NCI-H460 (cell line): ENCODE measurements around the gene ERGIC3. TPM values are rescaled to one million over a fixed set of nuclear protein-coding genes. Genes with fewer than 3 reads are reported as not detected.

Experiments
- DNase-seq: peaks from one replicate; pipeline ENCODE4 v3.0.0-alpha.2; 2016; ENCODE audit warnings: low read depth; ENCODE audit errors: extremely low read depth
- total RNA-seq: library from RNA; depleted of rRNA; stranded (reverse); fragments of >200 nt; shearing (Covaris generic); gene quantifications from 2 replicates; pipeline ENCODE4 v1.2.3, GENCODE V29; 2014

Gene ERGIC3
- total RNA-seq, 1 experiment from 2014 or later = 177 TPM

GRCh38 chr20:35560105-35560511 lies 18.2 kb downstream of the ERGIC3 start:
- DNase-seq = no peak

- no peak for DNase-seq
These were observed 18.7 kb downstream of the ERGIC3 start for GRCh38 chr20:35560541-35560940.

- peak; percentile 46 for DNase-seq
These were observed 19.4 kb downstream of the ERGIC3 start for GRCh38 chr20:35561268-35561667.

GRCh38 chr20:35561671-35562070 lies 19.8 kb downstream of the ERGIC3 start:
- DNase-seq = no peak

GRCh38 chr20:35562541-35563110 lies 20.7 kb downstream of the ERGIC3 start:
- DNase-seq = no peak

- DNase-seq = no peak
These were observed 22.0 kb downstream of the ERGIC3 start for GRCh38 chr20:35563834-35564233.

- no peak for DNase-seq
These were observed 23.0 kb downstream of the ERGIC3 start for GRCh38 chr20:35564905-35565304.

GRCh38 chr20:35568645-35569044 lies 26.8 kb downstream of the ERGIC3 start:
- peak; percentile 6 for DNase-seq

GRCh38 chr20:35571555-35571954 lies 29.7 kb downstream of the ERGIC3 start:
- no peak for DNase-seq

- DNase-seq = no peak
These were observed 31.0 kb downstream of the ERGIC3 start for GRCh38 chr20:35572838-35573237.

- no peak for DNase-seq
These were observed 34.1 kb downstream of the ERGIC3 start for GRCh38 chr20:35575958-35576357.

- no peak for DNase-seq
These were observed 34.9 kb downstream of the ERGIC3 start for GRCh38 chr20:35576816-35577215.

- DNase-seq = peak; percentile 11
These were observed 36.6 kb downstream of the ERGIC3 start for GRCh38 chr20:35578469-35578868.

GRCh38 chr20:35579196-35579595 lies 37.3 kb downstream of the ERGIC3 start:
- no peak for DNase-seq

- DNase-seq = no peak
These were observed 40.3 kb downstream of the ERGIC3 start for GRCh38 chr20:35582131-35582530.

- DNase-seq = no peak
These were observed 41.0 kb downstream of the ERGIC3 start for GRCh38 chr20:35582741-35583404.

- no peak for DNase-seq
These were observed 42.0 kb downstream of the ERGIC3 start for GRCh38 chr20:35583636-35584560.

GRCh38 chr20:35586751-35587425 lies 45.0 kb downstream of the ERGIC3 start:
- DNase-seq = no peak

GRCh38 chr20:35587436-35587835 lies 45.6 kb downstream of the ERGIC3 start:
- no peak for DNase-seq

- no peak for DNase-seq
These were observed 46.5 kb downstream of the ERGIC3 start for GRCh38 chr20:35588397-35588796.
